Islet of Langerhans (tissue), 1 donor: Measurements from ENCODE around the gene TNS1.

ENCODE experiments used
- FAIRE-seq: peaks from one replicate; lab custom pipeline; 2011; peaks lifted over from hg19 to GRCh38; lab: Jason Lieb, UNC

TNS1 gene

GRCh38 chr2:217830061-217830460 lies 172.7 kb downstream of the TNS1 start:
- no peak for FAIRE-seq

- FAIRE-seq: no peak
Measured at GRCh38 chr2:217829420-217829819, 173.4 kb downstream of the TNS1 start.

- FAIRE-seq: no peak
Measured at GRCh38 chr2:217828336-217828735, 174.5 kb downstream of the TNS1 start.

GRCh38 chr2:217827430-217828201 lies 175.2 kb downstream of the TNS1 start:
- FAIRE-seq: no peak

- FAIRE-seq: no peak
Measured at GRCh38 chr2:217826991-217827390, 175.8 kb downstream of the TNS1 start.

GRCh38 chr2:217826520-217826919 lies 176.3 kb downstream of the TNS1 start:
- FAIRE-seq: no peak

GRCh38 chr2:217825469-217826235 lies 177.1 kb downstream of the TNS1 start:
- no peak for FAIRE-seq

GRCh38 chr2:217824223-217824622 lies 178.6 kb downstream of the TNS1 start:
- no peak for FAIRE-seq

- FAIRE-seq: no peak
Measured at GRCh38 chr2:217823626-217824025, 179.2 kb downstream of the TNS1 start.

GRCh38 chr2:217822296-217823252 lies 180.2 kb downstream of the TNS1 start:
- FAIRE-seq: no peak

- no peak for FAIRE-seq
Measured at GRCh38 chr2:217821536-217822147, 181.2 kb downstream of the TNS1 start.

GRCh38 chr2:217820904-217821303 lies 181.9 kb downstream of the TNS1 start:
- FAIRE-seq: no peak

- FAIRE-seq: no peak
Measured at GRCh38 chr2:217820091-217820819, 182.5 kb downstream of the TNS1 start.

- FAIRE-seq: no peak
Measured at GRCh38 chr2:217818293-217818850, 184.4 kb downstream of the TNS1 start.

GRCh38 chr2:217817466-217818292 lies 185.1 kb downstream of the TNS1 start:
- FAIRE-seq: no peak

- FAIRE-seq: no peak
Measured at GRCh38 chr2:217816396-217816869, 186.4 kb downstream of the TNS1 start.

- FAIRE-seq: no peak
Measured at GRCh38 chr2:217813828-217814227, 189.0 kb downstream of the TNS1 start.

GRCh38 chr2:217812170-217812569 lies 190.6 kb downstream of the TNS1 start:
- no peak for FAIRE-seq

- no peak for FAIRE-seq
Measured at GRCh38 chr2:217810260-217810659, 192.5 kb downstream of the TNS1 start.

GRCh38 chr2:217809736-217810135 lies 193.1 kb downstream of the TNS1 start:
- FAIRE-seq: no peak
